ENCODE data around the gene TMEM164. TPM values are rescaled to one million over a fixed set of nuclear protein-coding genes. Genes with fewer than 3 reads are reported as not detected.

The TMEM164 gene
- total and polyA plus RNA-seq, 2 of the 4 experiments (the other 2 are of a cell fraction), result 6.3 to 7.1 TPM

DNA sequence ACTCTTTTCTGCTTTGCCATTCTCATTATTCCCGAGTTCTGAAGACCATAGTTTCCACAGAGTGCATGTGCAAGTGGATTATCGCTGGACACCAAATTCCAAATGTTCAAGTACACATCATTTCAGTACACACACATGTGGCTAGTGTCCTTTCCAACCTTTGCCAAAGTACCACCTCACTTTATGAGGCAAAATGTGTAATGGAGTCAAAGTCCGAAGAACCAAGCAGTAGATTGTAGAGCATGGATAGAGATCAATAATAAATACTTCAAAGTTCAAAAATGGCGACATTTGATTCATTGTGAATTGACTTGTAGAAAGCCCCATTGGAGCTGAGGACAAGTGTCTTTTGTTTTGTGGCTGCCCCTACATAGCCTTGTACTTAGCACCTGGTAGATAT, 115.6 kb downstream of the TMEM164 start:
- ATAC-seq (ENCODE audit: low read depth), result no peak
- POLR2A ChIA-PET (ENCODE audit: unreplicated experiment), result no interaction called here
- no peaks in the 10 kb centered on the region for H3K79me1 ChIP-seq (ENCODE audit: low read depth in 1 of 2, low read length in 2 of 2)
- H4K91ac ChIP-seq (ENCODE audit: insufficient read depth, low read depth, low read length), result no peak overlapping the region
- H2BK5ac ChIP-seq (ENCODE audit: low read depth, low read length, poor library complexity, severe bottlenecking), result no peak overlapping the region
- H2AK5ac ChIP-seq (ENCODE audit: low read depth, low read length), result no peak overlapping the region
- H3K36me3 ChIP-seq (ENCODE audit: control insufficient read depth, insufficient read depth, low read length), result 0 out of 2 replicates have a peak, but pooled peaks cover 2% of the 10 kb centered on the region
- H2AK9ac ChIP-seq (replicated peaks; ENCODE audit: low read depth, low read length, poor library complexity), result no peak overlapping the region
- in situ Hi-C loops (cut with MboI; ENCODE audit: low sequenced_read_pairs) (no loop called here), intact Hi-C loops (cut with micrococcal nuclease) (no loop called here), dilution Hi-C loops (cut with HindIII; ENCODE audit: low sequenced_read_pairs, unreplicated experiment) (no loop called here)
- no TSS peak for BruUV-seq (replicated peaks)
- no peak overlapping the region for H3K4me3 ChIP-seq (ENCODE audit: insufficient read depth, low read depth, low read length)
- CTCF ChIA-PET, result no interaction called here
- WGBS, 2 experiments (ENCODE audit: extremely low coverage in 2 of 2, insufficient read length in 1 of 2), result no CpG with 5 or more reads among the region's 4 CpGs
- H3K56ac ChIP-seq (ENCODE audit: extremely low read depth, insufficient read depth, low read length), result no peak overlapping the region
- no peak overlapping the region for H3K14ac ChIP-seq (replicated peaks; ENCODE audit: low read depth, low read length)
- no peaks in the 10 kb centered on the region; the same call in 1 of the 2 replicates for H3K9me1 ChIP-seq (ENCODE audit: insufficient read depth, low read length)
- no peak overlapping the region for H3K18ac ChIP-seq (ENCODE audit: low read depth, low read length)
- H4K5ac ChIP-seq (ENCODE audit: low read depth, low read length), result no peak overlapping the region
- H3K9me3 ChIP-seq (ENCODE audit: control insufficient read depth, insufficient read depth, low read length), result no peaks in the 10 kb centered on the region
- no peak overlapping the region for H2AFZ ChIP-seq (replicated peaks; ENCODE audit: low read length, poor library complexity)
- DNase-seq, result no peak
- H2BK120ac ChIP-seq (ENCODE audit: low read depth, low read length), result no peak overlapping the region
- H3K9ac ChIP-seq (ENCODE audit: low read depth, low read length), result no peak overlapping the region
- H3K4me2 ChIP-seq (ENCODE audit: low read depth, low read length), result no peak overlapping the region
- H3K27me3 ChIP-seq (ENCODE audit: control insufficient read depth, insufficient read depth, low read length), result peaks cover 1% of the 10 kb centered on the region; the same call in 1 of the 2 replicates
- H3K27ac ChIP-seq (ENCODE audit: insufficient read depth, low read length), result no peak overlapping the region
- TF ChIP-seq SMC3 (IDR thresholded peaks at IDR 0.05; ENCODE audit: low read depth, low read length), result no peak
- TF ChIP-seq, protein P1, sequence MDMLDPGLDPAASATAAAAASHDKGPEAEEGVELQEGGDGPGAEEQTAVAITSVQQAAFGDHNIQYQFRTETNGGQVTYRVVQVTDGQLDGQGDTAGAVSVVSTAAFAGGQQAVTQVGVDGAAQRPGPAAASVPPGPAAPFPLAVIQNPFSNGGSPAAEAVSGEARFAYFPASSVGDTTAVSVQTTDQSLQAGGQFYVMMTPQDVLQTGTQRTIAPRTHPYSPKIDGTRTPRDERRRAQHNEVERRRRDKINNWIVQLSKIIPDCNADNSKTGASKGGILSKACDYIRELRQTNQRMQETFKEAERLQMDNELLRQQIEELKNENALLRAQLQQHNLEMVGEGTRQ (IDR thresholded peaks at IDR 0.05; ENCODE audit: low read depth, low read length), result no peak
- no peak for TF ChIP-seq CHD1 (IDR thresholded peaks at IDR 0.05; ENCODE audit: low read depth, low read length)
- no peak for TF ChIP-seq CEBPB (IDR thresholded peaks at IDR 0.05; ENCODE audit: low read depth, low read length)
- TF ChIP-seq NFE2L2 (IDR thresholded peaks at IDR 0.05; ENCODE audit: low read depth, low read length), result no peak
- no peak for TF ChIP-seq MXI1 (IDR thresholded peaks at IDR 0.05; ENCODE audit: borderline replicate concordance, low read depth, low read length)
- TF ChIP-seq RAD21 (IDR thresholded peaks at IDR 0.05; ENCODE audit: low read length), result no peak
- TF ChIP-seq RCOR1 (IDR thresholded peaks at IDR 0.05; ENCODE audit: insufficient replicate concordance, low read length), result no peak
- TF ChIP-seq MAFK (IDR thresholded peaks at IDR 0.05; ENCODE audit: low read depth, low read length), result no peak
- TF ChIP-seq BHLHE40 (IDR thresholded peaks at IDR 0.05; ENCODE audit: low read depth, low read length), result no peak
- TF ChIP-seq, protein P2, sequence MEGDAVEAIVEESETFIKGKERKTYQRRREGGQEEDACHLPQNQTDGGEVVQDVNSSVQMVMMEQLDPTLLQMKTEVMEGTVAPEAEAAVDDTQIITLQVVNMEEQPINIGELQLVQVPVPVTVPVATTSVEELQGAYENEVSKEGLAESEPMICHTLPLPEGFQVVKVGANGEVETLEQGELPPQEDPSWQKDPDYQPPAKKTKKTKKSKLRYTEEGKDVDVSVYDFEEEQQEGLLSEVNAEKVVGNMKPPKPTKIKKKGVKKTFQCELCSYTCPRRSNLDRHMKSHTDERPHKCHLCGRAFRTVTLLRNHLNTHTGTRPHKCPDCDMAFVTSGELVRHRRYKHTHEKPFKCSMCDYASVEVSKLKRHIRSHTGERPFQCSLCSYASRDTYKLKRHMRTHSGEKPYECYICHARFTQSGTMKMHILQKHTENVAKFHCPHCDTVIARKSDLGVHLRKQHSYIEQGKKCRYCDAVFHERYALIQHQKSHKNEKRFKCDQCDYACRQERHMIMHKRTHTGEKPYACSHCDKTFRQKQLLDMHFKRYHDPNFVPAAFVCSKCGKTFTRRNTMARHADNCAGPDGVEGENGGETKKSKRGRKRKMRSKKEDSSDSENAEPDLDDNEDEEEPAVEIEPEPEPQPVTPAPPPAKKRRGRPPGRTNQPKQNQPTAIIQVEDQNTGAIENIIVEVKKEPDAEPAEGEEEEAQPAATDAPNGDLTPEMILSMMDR (conservative IDR thresholded peaks at IDR 0.05; ENCODE audit: low read depth, low read length), result no peak
- TF ChIP-seq MAZ (IDR thresholded peaks at IDR 0.05; ENCODE audit: borderline replicate concordance, low read depth, low read length), result no peak
- TF ChIP-seq FOS (IDR thresholded peaks at IDR 0.05; ENCODE audit: low read depth, low read length), result no peak
- no peak for TF ChIP-seq POLR2A (IDR thresholded peaks at IDR 0.05; ENCODE audit: low read depth, low read length)
- TF ChIP-seq, protein P3, sequence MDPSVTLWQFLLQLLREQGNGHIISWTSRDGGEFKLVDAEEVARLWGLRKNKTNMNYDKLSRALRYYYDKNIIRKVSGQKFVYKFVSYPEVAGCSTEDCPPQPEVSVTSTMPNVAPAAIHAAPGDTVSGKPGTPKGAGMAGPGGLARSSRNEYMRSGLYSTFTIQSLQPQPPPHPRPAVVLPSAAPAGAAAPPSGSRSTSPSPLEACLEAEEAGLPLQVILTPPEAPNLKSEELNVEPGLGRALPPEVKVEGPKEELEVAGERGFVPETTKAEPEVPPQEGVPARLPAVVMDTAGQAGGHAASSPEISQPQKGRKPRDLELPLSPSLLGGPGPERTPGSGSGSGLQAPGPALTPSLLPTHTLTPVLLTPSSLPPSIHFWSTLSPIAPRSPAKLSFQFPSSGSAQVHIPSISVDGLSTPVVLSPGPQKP (IDR thresholded peaks at IDR 0.05; ENCODE audit: borderline replicate concordance, low read depth, low read length), result no peak
- no peak for TF ChIP-seq RFX5 (IDR thresholded peaks at IDR 0.05; ENCODE audit: low read depth, low read length)
- H4K8ac ChIP-seq (ENCODE audit: low read depth in 2 of 2, low read length in 2 of 2), result no peak overlapping the region
- H3K4me1 ChIP-seq (ENCODE audit: control insufficient read depth, insufficient read depth, low read length), result no peaks in the 10 kb centered on the region
- no peak overlapping the region for H3K23ac ChIP-seq (ENCODE audit: low read depth, low read length)
- no peaks in the 10 kb centered on the region for H4K20me1 ChIP-seq (ENCODE audit: insufficient read depth, low read length)
- no peak overlapping the region for H2BK15ac ChIP-seq (ENCODE audit: low read depth, low read length)
- no peak overlapping the region for H2BK20ac ChIP-seq (ENCODE audit: low read depth, low read length)
- H3K4ac ChIP-seq (ENCODE audit: low read depth, low read length), result no peak overlapping the region

All from IMR-90 (cell line).